ENCODE measurements around the gene APC2. TPM values are rescaled to one million over a fixed set of nuclear protein-coding genes. Genes with fewer than 3 reads are reported as not detected.

The APC2 gene
- total RNA-seq, 4 donors from 2014 or later: 0.12 to 0.19 TPM; not detected in 2

DNA sequence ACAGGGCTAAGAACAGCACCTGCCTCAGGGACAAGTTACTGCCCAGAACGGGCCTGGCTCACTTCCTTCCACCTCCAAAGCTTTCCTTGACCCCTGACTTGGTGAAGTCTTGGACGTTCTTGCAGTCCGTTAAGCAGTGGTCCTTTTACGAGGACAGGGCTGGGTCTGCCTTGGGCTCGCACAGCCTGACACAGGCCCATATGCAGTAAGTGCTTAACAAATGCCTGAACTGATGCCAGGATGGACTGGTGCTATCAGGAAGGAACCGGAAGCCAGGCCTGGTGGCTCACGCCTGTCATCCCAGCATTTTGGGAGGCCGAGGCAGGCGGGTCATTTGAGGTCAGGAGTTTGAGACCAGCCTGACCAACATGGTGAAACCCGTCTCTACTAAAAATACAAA, 72.1 kb downstream of the APC2 start:
- TF ChIP-seq CTCF (IDR thresholded peaks at IDR 0.05): no peak

DNA sequence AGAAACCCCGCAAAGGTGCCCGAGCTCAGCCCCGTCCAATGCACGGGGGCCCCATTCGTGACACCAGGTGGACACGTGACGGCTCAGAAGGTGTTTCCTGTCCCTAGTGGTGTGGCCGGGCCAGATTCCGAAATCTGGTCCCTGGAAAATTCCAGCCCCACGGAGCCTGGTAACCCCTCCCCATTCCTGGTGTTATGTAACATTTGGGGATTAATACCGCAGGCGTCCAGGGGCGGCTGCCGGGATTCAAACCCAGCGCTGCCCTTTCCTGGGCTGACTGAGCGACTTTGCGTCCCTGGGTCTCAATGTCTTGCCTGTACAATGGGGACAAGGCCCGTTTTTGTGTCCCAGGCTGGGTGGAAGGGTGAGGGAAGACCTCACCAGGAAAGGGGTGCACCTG, 72.9 kb downstream of the APC2 start:
- DNase-seq (ENCODE audit: low spot score) (no peak), ATAC-seq (ENCODE audit: low FRiP score) (no peak)
- no peak for TF ChIP-seq CTCF (IDR thresholded peaks at IDR 0.05)

More for the DNA sequence above, 72.1 kb downstream of the APC2 start:
- ATAC-seq (ENCODE audit: low FRiP score): no peak
- no peak for DNase-seq (ENCODE audit: low spot score)

Other genes starting within 250 kb of the APC2 start
- gene STK11, start 244.3 kb upstream of the APC2 start, total RNA-seq: 10 to 100 TPM; 38.0 to 48.4 (median 44.2) TPM
- 10 to 100 TPM in 1 of 4 donors, 1 to 10 TPM in 1, under 1 TPM in 1, not detected in 1; 0.63 to 19.6 (median 2.2) TPM for gene CBARP, start 212.1 kb upstream of the APC2 start, total RNA-seq
- gene ATP5F1D, start 208.4 kb upstream of the APC2 start, total RNA-seq: 10 to 100 TPM; 46.4 to 76.0 (median 60.2) TPM
- gene MIDN, start 201.5 kb upstream of the APC2 start, total RNA-seq: 10 to 100 TPM; 24.5 to 68.6 (median 44.1) TPM
- 100 to 1,000 TPM; 292 to 484 (median 372) TPM for gene CIRBP, start 180.8 kb upstream of the APC2 start, total RNA-seq
- gene FAM174C, start 174.6 kb upstream of the APC2 start, total RNA-seq: 10 to 100 TPM; 47.2 to 69.1 (median 59.3) TPM
- gene EFNA2, start 164.2 kb upstream of the APC2 start, total RNA-seq: not detected
- gene NDUFS7, start 66.2 kb upstream of the APC2 start, total RNA-seq: 100 to 1,000 TPM in 3 of 4 donors, 10 to 100 TPM in 1; 80.3 to 121 (median 114) TPM
- gene GAMT, start 48.6 kb upstream of the APC2 start, total RNA-seq: 10 to 100 TPM; 10.8 to 16.2 (median 13.7) TPM
- gene DAZAP1, start 42.5 kb upstream of the APC2 start, total RNA-seq: 10 to 100 TPM; 47.3 to 55.7 (median 51.1) TPM
- gene RPS15, start 11.7 kb upstream of the APC2 start, total RNA-seq: 1,000 to 10,000 TPM; 2,522 to 3,708 (median 2,994) TPM
- gene C19orf25, start 29.1 kb downstream of the APC2 start, total RNA-seq: 10 to 100 TPM; 17.6 to 26.2 (median 20.6) TPM
- gene PCSK4, start 40.2 kb downstream of the APC2 start, total RNA-seq: 1 to 10 TPM; 1.4 to 2.4 (median 2.2) TPM
- 1 to 10 TPM; 1.6 to 4.5 (median 2.8) TPM for gene REEP6, start 41.1 kb downstream of the APC2 start, total RNA-seq
- 1 to 10 TPM in 2 of 4 donors, under 1 TPM in 2; 0.60 to 4.3 (median 0.89) TPM for gene ADAMTSL5, start 62.9 kb downstream of the APC2 start, total RNA-seq
- gene PLK5, start 74.0 kb downstream of the APC2 start, total RNA-seq: not detected
- 10 to 100 TPM in 1 of 4 donors, 1 to 10 TPM in 3; 3.3 to 10.2 (median 7.7) TPM for gene MEX3D, start 118.2 kb downstream of the APC2 start, total RNA-seq
- 100 to 1,000 TPM in 1 of 4 donors, 10 to 100 TPM in 3; 71.1 to 100 (median 78.3) TPM for gene MBD3, start 142.7 kb downstream of the APC2 start, total RNA-seq
- gene UQCR11, start 155.3 kb downstream of the APC2 start, total RNA-seq: 10 to 100 TPM; 56.6 to 83.2 (median 64.6) TPM
- gene TCF3, start 202.5 kb downstream of the APC2 start, total RNA-seq: 10 to 100 TPM; 24.2 to 46.6 (median 40.4) TPM

Measured in omental fat pad (tissue), 4 donors.